Smooth muscle cell of the umbilical artery (primary cell): ENCODE data around the gene CSRNP3. TPM values are rescaled to one million over a fixed set of nuclear protein-coding genes. Genes with fewer than 3 reads are reported as not detected.

Experiments
- total RNA-seq: library from RNA; depleted of rRNA; stranded (reverse); fragments of >200 nt; gene quantifications from 2 replicates; pipeline ENCODE4 v1.2.3, GENCODE V29; 2014

CSRNP3 gene, protein sequence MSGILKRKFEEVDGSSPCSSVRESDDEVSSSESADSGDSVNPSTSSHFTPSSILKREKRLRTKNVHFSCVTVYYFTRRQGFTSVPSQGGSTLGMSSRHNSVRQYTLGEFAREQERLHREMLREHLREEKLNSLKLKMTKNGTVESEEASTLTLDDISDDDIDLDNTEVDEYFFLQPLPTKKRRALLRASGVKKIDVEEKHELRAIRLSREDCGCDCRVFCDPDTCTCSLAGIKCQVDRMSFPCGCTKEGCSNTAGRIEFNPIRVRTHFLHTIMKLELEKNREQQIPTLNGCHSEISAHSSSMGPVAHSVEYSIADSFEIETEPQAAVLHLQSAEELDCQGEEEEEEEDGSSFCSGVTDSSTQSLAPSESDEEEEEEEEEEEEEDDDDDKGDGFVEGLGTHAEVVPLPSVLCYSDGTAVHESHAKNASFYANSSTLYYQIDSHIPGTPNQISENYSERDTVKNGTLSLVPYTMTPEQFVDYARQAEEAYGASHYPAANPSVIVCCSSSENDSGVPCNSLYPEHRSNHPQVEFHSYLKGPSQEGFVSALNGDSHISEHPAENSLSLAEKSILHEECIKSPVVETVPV
- 2.7 and 3.9 TPM in 2 replicates for total RNA-seq

DNA sequence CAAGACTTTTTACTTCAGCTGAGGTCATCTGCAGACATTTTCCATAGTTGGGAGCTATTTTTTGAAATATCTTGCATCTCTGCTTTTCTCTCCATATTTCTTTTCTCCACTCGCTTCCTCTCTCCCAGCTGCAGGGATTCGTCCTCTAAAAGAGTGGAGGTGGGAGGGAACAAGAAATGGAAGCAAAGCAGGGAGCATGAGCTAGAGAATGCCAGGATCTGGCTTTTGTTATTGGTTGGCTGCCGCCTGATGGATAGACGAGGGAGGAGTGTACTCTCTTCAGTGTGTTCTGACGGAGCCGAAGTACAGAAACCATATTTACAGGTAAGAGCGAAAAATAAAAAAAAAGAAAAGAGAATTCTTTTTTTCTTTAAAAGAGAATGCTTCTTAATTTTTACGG is at the start of gene CSRNP3:
Gene CSRNP3 (plus strand): TSS at position 282 of the 400 bp plus-strand sequence. CDS start 125,368 bp downstream, outside the sequence.

Other genes with a start within 250 kb of the CSRNP3 start
- gene SCN2A, start 230.3 kb upstream of the CSRNP3 start, total RNA-seq, result 5.0 and 5.6 TPM in 2 replicates